ENCODE results near the gene BSPH1.
"Not testable (repeated sequence)": the region's sequence is repeated elsewhere in the genome, so short reads cannot be mapped to it uniquely, and the experiment has no call there.

Gene BSPH1

GRCh38 chr19:47920107-47920506 lies 71.9 kb downstream of the BSPH1 start:
- DNase-seq (ENCODE audit: low read depth in 2 of 2), result not testable (repeated sequence)
